22Rv1 (cell line): Measurements from ENCODE around the gene SPATS2L.

Experiments
- CTCF ChIP-seq: fragments of 450-650 bp; IDR thresholded peaks from 2 replicates; pipeline ENCODE4 v1.5.1; 2017; ENCODE audit warnings: mild to moderate bottlenecking
- ZFX ChIP-seq: fragments of 450-650 bp; IDR thresholded peaks from 2 replicates; pipeline ENCODE4 v1.6.1; 2017; ENCODE audit warnings: antibody characterized with exemption, borderline replicate concordance

- TF ChIP-seq CTCF (no peak), ZFX (no peak)
Measured at GRCh38 chr2:200329384-200329783, 22.9 kb downstream of the SPATS2L start.
